ENCODE results near the gene MAML3. TPM values are rescaled to one million over a fixed set of nuclear protein-coding genes. Genes with fewer than 3 reads are reported as not detected.

MAML3 gene
- total RNA-seq, 1 experiment from 2014 or later, result 14.8 TPM

DNA sequence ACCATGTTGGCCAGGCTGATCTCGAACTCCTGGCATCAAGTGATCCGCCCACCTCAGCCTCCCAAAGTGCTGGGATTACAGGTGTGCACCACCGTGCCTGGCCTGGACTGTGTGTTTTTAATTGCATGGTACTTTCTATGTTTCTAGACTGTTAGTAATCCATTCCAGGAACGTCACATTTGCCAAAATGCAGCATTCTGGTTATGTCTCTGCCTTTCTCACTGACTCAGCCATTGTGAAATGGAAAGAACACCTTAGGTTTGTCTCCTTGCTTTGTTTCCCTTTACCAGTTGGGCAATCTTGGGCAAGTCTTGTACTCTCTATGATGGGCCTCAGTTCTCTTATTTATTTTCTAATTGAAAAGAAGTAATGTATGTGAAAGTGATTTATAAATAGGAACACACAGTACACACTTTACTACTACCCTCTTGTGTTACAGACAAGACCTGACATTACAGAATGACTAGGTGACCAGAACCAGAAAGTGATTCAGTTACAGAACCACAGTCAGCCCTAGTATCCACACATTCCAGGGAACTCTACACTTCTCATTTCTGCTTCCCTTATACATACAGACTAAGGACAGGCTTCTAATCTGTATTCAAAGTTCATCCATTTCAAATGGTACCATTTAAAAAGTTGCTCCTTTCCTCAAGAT is 301.2 kb downstream of the MAML3 start:
- no peak for DNase-seq (ENCODE audit: extremely low read depth, low read depth)

- no peak for DNase-seq (ENCODE audit: extremely low read depth, low read depth)
Measured at GRCh38 chr4:139851639-139852038, 302.3 kb downstream of the MAML3 start.

- no peak for DNase-seq (ENCODE audit: extremely low read depth, low read depth)
Measured at GRCh38 chr4:139851133-139851532, 302.9 kb downstream of the MAML3 start.

- no peak for DNase-seq (ENCODE audit: extremely low read depth, low read depth)
Measured at GRCh38 chr4:139849219-139849618, 304.8 kb downstream of the MAML3 start.

DNA sequence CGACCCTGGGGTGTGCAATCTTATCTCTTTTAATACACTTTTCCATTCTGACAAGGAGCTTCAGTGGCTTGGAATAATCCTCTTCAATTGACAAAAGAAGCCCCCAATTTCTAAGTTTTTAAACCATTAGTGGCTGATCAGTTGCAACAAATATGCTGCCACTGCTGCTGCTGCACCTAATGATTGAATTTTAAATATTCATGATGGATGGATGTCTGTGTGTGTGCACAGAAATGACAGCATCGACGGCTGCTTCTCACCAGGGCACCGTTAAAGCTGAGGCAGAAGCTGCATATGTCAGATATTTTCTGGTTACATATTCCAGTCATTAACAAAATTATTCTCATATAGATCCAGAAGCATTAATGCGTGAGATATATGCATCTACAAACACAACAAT is 306.0 kb downstream of the MAML3 start:
- no peak for DNase-seq (ENCODE audit: extremely low read depth, low read depth)

GRCh38 chr4:139847602-139848001 is 306.4 kb downstream of the MAML3 start:
- no peak for DNase-seq (ENCODE audit: extremely low read depth, low read depth)

- DNase-seq (ENCODE audit: extremely low read depth, low read depth), result no peak
Measured at GRCh38 chr4:139846766-139847165, 307.2 kb downstream of the MAML3 start.

DNA sequence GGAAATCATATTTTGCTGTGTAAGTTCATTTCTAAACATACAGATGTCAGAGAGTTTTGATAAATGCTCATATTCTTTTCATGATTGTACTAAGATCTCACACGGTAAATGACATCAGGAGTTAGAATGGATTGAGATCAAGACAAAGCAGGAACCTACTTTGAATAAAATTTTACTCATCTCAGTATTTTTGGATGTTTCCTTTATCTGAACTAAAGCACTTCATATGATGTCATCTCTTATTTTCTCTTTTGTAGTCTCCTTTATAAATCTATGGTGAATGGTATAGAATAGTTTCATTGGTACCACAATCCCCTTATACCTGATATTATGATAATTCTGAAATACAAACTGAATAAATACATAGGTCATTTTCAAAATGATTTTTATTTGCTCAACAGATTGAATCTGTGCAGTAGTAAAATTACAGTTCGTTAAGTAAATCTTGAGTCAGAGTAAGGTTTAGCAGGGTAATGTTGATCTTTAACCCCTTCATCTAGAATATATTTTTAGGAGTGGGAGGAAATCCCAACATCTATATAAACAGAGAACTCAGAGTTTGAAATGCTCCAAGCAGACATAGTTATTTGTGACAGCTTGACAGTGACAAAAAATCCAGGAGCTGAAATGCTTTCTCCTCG is 308.4 kb downstream of the MAML3 start:
- no peak for DNase-seq (ENCODE audit: extremely low read depth, low read depth)

GRCh38 chr4:139844459-139845036 is 309.4 kb downstream of the MAML3 start:
- DNase-seq (ENCODE audit: extremely low read depth, low read depth), result no peak

DNA sequence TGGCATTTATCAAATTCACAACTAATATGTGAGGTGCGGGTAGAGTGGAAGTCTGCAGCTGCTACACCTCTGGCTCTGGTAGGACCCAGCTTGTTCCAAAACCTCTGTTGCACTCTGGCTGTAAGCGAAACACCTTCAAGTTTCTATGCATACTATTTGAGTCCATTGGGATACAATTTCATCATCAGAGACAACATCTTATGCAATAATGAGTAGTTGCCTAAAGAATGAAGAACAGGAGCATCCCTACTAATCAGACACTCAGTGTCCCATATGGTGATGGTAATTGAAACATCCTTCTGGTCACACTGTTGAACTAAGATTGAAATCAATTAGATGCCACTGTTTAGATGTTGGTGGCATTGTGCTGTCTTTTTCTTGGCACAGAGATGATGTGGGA is 309.9 kb downstream of the MAML3 start:
- no peak for DNase-seq (ENCODE audit: extremely low read depth, low read depth)

DNA sequence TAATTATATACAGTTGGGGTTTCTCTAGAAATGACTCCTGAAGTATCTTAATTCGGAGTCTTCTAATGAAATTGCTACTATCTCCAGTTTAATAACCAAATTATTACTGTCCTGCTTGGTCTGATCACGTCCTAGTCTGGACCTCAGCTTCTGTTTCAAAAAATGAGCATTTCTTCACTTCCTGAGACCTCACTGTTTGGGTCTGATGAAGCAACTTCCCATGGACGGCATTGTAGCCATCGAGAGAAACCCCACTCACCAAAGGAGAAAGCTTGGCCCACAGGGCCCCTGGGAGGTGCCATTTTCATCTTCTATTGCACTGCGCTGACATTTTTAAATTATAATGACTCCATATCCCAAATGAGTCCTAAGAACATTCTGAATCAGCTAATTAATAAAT is 310.3 kb downstream of the MAML3 start:
- no peak for DNase-seq (ENCODE audit: extremely low read depth, low read depth)

GRCh38 chr4:139841464-139842195 is 312.4 kb downstream of the MAML3 start:
- no peak for DNase-seq (ENCODE audit: extremely low read depth, low read depth)

GRCh38 chr4:139840773-139841172 is 313.2 kb downstream of the MAML3 start:
- no peak for DNase-seq (ENCODE audit: extremely low read depth, low read depth)

- DNase-seq (ENCODE audit: extremely low read depth, low read depth), result no peak
Measured at GRCh38 chr4:139839403-139840031, 314.5 kb downstream of the MAML3 start.

DNA sequence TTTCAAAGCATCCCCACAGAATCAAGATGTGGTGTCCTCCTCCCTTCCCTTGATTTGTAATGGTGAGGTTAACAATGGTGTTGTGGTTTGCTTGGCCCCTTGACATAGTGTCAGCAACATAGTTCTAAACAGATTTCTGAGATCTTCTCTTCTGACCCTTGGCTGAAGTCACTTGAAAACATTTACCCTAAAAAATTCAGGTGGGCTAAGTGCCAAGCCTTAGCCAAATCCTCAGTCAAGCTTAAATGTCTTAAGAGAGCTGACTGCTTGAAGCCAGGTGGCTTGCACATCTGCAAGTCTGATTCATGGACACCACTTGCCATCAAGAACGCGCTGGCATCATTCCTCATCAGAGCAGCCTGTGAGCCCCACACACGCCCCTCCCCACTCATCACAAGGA is 315.2 kb downstream of the MAML3 start:
- no peak for DNase-seq (ENCODE audit: extremely low read depth, low read depth)

- no peak for DNase-seq (ENCODE audit: extremely low read depth, low read depth)
Measured at GRCh38 chr4:139834981-139835391, 319.0 kb downstream of the MAML3 start.

DNA sequence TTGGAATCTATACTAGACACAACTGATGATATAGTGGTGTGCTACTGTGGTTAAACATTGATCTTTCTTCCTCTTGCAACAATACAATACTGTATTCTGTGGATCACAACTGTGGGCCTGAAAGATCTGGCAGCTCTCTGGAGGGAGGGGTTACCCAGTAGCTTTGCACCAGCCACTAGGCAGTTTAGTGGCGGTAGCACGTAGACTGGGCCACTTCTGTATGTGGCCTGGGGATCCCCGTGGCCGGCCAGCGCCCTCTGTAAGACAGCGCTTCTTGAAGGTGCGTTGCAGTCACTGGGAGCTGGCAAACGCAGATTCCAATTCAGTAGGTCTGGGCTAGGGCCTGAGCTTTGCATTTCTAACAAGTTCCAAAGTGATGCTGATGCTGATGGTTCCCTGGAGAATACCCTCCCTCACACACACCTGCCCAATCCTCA is 319.7 kb downstream of the MAML3 start:
- no peak for DNase-seq (ENCODE audit: extremely low read depth, low read depth)

- no peak for DNase-seq (ENCODE audit: extremely low read depth, low read depth)
Measured at GRCh38 chr4:139833151-139833910, 320.7 kb downstream of the MAML3 start.

DNA sequence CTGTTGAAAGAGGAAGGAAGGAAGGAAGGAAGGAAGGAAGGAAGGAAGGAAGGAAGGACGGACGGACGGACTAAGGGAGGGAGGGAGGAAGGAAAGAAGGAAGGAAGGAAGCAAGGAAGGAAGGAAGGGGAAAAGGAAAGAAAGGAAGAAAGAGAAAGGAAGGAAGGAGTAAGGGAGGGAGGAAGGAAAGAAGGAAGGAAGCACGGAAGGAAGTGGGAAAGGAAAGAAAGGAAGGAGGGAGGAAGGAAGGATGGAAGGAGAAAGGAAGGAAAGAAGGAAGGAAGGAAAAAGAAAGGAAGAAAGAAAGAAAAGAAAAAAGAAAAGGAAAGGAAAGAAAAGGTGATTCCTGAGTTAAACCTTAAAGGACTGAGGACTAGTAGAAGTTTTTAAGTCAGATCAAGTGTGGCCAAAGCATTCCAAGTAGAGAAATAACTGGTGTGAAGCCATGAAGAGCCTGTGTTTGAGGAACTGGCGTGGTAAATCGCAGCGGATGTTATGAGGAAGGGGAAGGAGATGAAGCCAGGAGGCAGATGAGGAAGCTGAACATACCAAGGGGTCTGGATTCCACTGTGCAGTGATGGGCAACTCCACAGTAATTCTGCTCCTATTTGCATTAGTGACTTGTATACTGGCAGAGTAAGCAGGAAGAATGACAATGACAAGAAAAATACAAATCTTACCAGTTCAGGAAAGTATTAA is 324.9 kb downstream of the MAML3 start:
- DNase-seq (ENCODE audit: extremely low read depth, low read depth), result no peak

DNA sequence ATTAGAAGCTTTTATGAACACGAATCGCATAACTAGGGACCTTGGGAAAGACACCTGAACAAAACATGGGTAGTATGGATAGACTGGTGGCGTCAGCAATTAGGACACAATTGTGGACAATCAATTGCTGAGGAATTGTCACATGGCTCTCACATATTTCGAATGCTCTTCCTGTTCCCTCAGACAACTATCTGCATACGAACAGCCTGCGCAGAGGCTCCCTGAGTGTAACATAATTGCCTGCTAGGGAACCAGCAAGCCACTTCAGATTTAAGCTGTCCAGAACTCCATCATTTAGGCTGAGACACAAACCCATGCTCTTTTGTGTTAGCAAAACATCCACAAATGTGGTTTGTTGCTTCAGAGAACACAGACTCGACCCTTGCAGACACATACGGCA is 327.6 kb downstream of the MAML3 start:
- no peak for DNase-seq (ENCODE audit: extremely low read depth, low read depth)

Measured in NCI-H460 (cell line).